K562 (cell line): ENCODE data around the gene METAP1D. TPM values are rescaled to one million over a fixed set of nuclear protein-coding genes. Genes with fewer than 3 reads are reported as not detected.

ENCODE experiments used
- ARID1B ChIP-seq: fragments of 450-650 bp; IDR thresholded peaks from 2 replicates; pipeline ENCODE4 v1.6.1; 2016; ENCODE audit warnings: antibody characterized with exemption, mild to moderate bottlenecking, inconsistent platforms
- ATF7 ChIP-seq: fragments of 450-650 bp; IDR thresholded peaks from 2 replicates; pipeline ENCODE4 v1.7.1; 2014; ENCODE audit warnings: mild to moderate bottlenecking, moderate library complexity
- C11orf30 ChIP-seq: fragments of 450-650 bp; IDR thresholded peaks from 2 replicates; pipeline ENCODE4 v1.6.1; 2016; ENCODE audit warnings: low read depth, mild to moderate bottlenecking
- FOSL1 ChIP-seq: fragments of 200-800 bp; sonication (Bioruptor generic); conservative IDR thresholded peaks from 2 replicates; pipeline ENCODE4 v1.6.1; 2016; ENCODE audit warnings: missing genetic modification characterization, missing compliant biosample characterization
- FOXA3 ChIP-seq, 2 experiments: fragments of 450-650 bp in 1 of 2; sonication (generic) in 1 of 2; formaldehyde crosslinking; IDR thresholded peaks in 1 of 2; conservative IDR thresholded peaks in 1 of 2; 2 replicates each; pipeline versions ENCODE4 v1.4.0 to v1.8.0; 2020 to 2022; ENCODE audit warnings: mild to moderate bottlenecking in 2 of 2, missing genetic modification reagents in 1 of 2
- LCOR ChIP-seq: sonication (generic); formaldehyde crosslinking; IDR thresholded peaks from 2 replicates; pipeline ENCODE4 v1.8.0; 2022; ENCODE audit warnings: mild to moderate bottlenecking, missing genetic modification reagents
- MEIS2 ChIP-seq: fragments of 450-650 bp; IDR thresholded peaks from 2 replicates; pipeline ENCODE4 v1.6.1; 2014; ENCODE audit warnings: mild to moderate bottlenecking; ENCODE audit not compliant: partially characterized antibody
- NCOR1 ChIP-seq: fragments of 450-650 bp; IDR thresholded peaks from 2 replicates; pipeline ENCODE4 v1.6.1; 2016; ENCODE audit warnings: mild to moderate bottlenecking, moderate library complexity
- TEAD1 ChIP-seq, 2 experiments: fragments of 450-650 bp in 1 of 2; sonication (generic) in 1 of 2; formaldehyde crosslinking; IDR thresholded peaks; 2 replicates each; pipeline versions ENCODE4 v1.4.0 to v1.8.0; 2020 to 2022; ENCODE audit warnings: mild to moderate bottlenecking in 2 of 2, missing genetic modification reagents in 1 of 2
- ZNF583 ChIP-seq: fragments of 250-450 bp; sonication (Bioruptor Pico); IDR thresholded peaks from 2 replicates; pipeline ENCODE4 v1.4.0; 2020
- ZNF785 ChIP-seq: fragments of 250-450 bp; sonication (Bioruptor Pico); IDR thresholded peaks from 2 replicates; pipeline ENCODE4 v1.4.0; 2020; ENCODE audit warnings: mild to moderate bottlenecking
- polyA plus RNA-seq, 8 experiments: library from polyadenylated mRNA; depleted of rRNA in 4 of 8; stranded (reverse) in 5 of 8; unstranded in 3 of 8; fragments of >200 nt; fragmentation: Nextera tagmentation in 2 of 8; fragmentation: Illumina TruSeq in 1 of 8; extraction: Ambion mirVana in 2 of 8; extraction: Trizol in 1 of 8; gene quantifications; 2 replicates each; pipeline versions ENCODE4 v1.2.1 to v1.2.3, GENCODE V29; 2011 to 2014; ENCODE audit warnings: inconsistent platforms in 1 of 8, missing spikeins in 1 of 8
- total RNA-seq, 7 experiments: library from RNA; depleted of rRNA in 6 of 7; stranded (reverse); fragments of >200 nt in 6 of 7; fragmentation: Illumina TruSeq in 2 of 7; extraction: Trizol in 2 of 7; gene quantifications; 2 replicates each; pipeline versions ENCODE4 v1.2.1 to v1.2.3, GENCODE V29; 2011 to 2021; ENCODE audit warnings: low replicate concordance in 1 of 7
- TF ChIP-seq, protein P1 (sequence below): fragments of 450-650 bp; IDR thresholded peaks from 2 replicates; pipeline ENCODE4 v1.6.1; 2017; ENCODE audit warnings: antibody characterized with exemption, mild to moderate bottlenecking
- TF ChIP-seq, protein P2 (sequence below): fragments of 200-800 bp; sonication (Bioruptor generic); IDR thresholded peaks from 2 replicates; pipeline ENCODE4 v1.6.1; 2017; ENCODE audit warnings: missing genetic modification characterization, missing compliant biosample characterization
- TF ChIP-seq, protein P3 (sequence below), 2 experiments: fragments of 450-650 bp; conservative IDR thresholded peaks; 2 replicates each; pipeline ENCODE4 v1.6.1; 2017; ENCODE audit warnings: mild to moderate bottlenecking in 2 of 2, moderate library complexity in 2 of 2
- TF ChIP-seq, protein P4 (sequence below): sonication (generic); formaldehyde crosslinking; IDR thresholded peaks from 2 replicates; pipeline ENCODE4 v1.9.0; 2022; ENCODE audit warnings: mild to moderate bottlenecking, missing genetic modification reagents
- TF ChIP-seq, protein P5 (sequence below): fragments of 150-350 bp; IDR thresholded peaks from 2 replicates; pipeline ENCODE4 v1.6.1; 2014; ENCODE audit warnings: low read depth, mild to moderate bottlenecking, low read length, borderline replicate concordance

METAP1D gene
- total and polyA plus RNA-seq, 9 of the 15 experiments (the other 6 are each of a cell fraction or from before 2014, with no cell fraction given): 8.0 to 23.4 (median 15.7) TPM

DNA sequence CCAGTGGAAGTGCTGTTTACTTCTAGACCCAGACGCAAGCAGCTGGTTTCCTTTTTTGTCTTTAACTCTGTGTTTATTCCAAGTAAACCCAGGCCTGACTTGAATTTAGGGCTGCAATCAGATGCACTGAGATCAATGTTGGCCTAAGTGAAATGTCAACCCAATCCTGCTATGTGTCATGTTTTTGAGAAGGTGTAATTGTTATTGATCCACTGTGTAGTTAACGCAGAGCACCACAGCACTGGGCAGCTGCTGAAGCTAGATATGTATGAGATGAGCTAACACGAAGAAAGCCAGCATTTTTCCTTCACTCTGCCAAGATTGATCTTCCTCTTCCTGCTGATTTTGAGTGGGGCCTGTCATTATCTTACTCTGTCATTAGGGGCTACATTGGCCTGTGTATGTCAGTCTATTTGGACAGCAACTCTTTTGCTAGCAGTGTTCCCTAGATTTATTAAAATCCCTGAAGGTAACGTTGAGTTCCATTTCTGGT, 66.7 kb downstream of the METAP1D start (continued):
- TF ChIP-seq FOXA3 (CRISPR knock-in tag; conservative IDR thresholded peaks at IDR 0.05 in 1 of 2, IDR thresholded peaks at IDR 0.05 in 1 of 2) (peak in 1 of 2 experiments; percentile 69; a peak in 1 of 4 replicates), ZNF583 (CRISPR knock-in tag) (no peak), ZNF785 (CRISPR knock-in tag) (no peak), ATF7 (0 out of 2 replicates have a peak, but pooled peaks have one; percentile 39), MEIS2 (peak; percentile 80), TEAD1 (CRISPR knock-in tag; IDR thresholded peaks at IDR 0.05) (peak in 1 of 2 experiments; percentile 75; a peak in 1 of 4 replicates), LCOR (CRISPR knock-in tag) (no peak), FOSL1 (tag) (peak; percentile 28; the same call in 1 of the 2 replicates), NCOR1 (peak; percentile 25; the same call in 1 of the 2 replicates), C11orf30 (no peak), ARID1B (peak; percentile 88)
- TF ChIP-seq, protein P1, sequence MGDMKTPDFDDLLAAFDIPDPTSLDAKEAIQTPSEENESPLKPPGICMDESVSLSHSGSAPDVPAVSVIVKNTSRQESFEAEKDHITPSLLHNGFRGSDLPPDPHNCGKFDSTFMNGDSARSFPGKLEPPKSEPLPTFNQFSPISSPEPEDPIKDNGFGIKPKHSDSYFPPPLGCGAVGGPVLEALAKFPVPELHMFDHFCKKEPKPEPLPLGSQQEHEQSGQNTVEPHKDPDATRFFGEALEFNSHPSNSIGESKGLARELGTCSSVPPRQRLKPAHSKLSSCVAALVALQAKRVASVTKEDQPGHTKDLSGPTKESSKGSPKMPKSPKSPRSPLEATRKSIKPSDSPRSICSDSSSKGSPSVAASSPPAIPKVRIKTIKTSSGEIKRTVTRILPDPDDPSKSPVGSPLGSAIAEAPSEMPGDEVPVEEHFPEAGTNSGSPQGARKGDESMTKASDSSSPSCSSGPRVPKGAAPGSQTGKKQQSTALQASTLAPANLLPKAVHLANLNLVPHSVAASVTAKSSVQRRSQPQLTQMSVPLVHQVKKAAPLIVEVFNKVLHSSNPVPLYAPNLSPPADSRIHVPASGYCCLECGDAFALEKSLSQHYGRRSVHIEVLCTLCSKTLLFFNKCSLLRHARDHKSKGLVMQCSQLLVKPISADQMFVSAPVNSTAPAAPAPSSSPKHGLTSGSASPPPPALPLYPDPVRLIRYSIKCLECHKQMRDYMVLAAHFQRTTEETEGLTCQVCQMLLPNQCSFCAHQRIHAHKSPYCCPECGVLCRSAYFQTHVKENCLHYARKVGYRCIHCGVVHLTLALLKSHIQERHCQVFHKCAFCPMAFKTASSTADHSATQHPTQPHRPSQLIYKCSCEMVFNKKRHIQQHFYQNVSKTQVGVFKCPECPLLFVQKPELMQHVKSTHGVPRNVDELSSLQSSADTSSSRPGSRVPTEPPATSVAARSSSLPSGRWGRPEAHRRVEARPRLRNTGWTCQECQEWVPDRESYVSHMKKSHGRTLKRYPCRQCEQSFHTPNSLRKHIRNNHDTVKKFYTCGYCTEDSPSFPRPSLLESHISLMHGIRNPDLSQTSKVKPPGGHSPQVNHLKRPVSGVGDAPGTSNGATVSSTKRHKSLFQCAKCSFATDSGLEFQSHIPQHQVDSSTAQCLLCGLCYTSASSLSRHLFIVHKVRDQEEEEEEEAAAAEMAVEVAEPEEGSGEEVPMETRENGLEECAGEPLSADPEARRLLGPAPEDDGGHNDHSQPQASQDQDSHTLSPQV: 0 out of 2 replicates have a peak, but pooled peaks have one; percentile 45
- TF ChIP-seq, protein P2, sequence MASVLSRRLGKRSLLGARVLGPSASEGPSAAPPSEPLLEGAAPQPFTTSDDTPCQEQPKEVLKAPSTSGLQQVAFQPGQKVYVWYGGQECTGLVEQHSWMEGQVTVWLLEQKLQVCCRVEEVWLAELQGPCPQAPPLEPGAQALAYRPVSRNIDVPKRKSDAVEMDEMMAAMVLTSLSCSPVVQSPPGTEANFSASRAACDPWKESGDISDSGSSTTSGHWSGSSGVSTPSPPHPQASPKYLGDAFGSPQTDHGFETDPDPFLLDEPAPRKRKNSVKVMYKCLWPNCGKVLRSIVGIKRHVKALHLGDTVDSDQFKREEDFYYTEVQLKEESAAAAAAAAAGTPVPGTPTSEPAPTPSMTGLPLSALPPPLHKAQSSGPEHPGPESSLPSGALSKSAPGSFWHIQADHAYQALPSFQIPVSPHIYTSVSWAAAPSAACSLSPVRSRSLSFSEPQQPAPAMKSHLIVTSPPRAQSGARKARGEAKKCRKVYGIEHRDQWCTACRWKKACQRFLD (CRISPR knock-in tag): peak; percentile 75; the same call in 1 of the 2 replicates
- TF ChIP-seq, protein P3, sequence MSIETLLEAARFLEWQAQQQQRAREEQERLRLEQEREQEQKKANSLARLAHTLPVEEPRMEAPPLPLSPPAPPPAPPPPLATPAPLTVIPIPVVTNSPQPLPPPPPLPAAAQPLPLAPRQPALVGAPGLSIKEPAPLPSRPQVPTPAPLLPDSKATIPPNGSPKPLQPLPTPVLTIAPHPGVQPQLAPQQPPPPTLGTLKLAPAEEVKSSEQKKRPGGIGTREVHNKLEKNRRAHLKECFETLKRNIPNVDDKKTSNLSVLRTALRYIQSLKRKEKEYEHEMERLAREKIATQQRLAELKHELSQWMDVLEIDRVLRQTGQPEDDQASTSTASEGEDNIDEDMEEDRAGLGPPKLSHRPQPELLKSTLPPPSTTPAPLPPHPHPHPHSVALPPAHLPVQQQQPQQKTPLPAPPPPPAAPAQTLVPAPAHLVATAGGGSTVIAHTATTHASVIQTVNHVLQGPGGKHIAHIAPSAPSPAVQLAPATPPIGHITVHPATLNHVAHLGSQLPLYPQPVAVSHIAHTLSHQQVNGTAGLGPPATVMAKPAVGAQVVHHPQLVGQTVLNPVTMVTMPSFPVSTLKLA (conservative IDR thresholded peaks at IDR 0.05): 0 out of 4 replicates have a peak, but pooled peaks of 1 of the 2 experiments have one; percentile 13
- TF ChIP-seq, protein P4, sequence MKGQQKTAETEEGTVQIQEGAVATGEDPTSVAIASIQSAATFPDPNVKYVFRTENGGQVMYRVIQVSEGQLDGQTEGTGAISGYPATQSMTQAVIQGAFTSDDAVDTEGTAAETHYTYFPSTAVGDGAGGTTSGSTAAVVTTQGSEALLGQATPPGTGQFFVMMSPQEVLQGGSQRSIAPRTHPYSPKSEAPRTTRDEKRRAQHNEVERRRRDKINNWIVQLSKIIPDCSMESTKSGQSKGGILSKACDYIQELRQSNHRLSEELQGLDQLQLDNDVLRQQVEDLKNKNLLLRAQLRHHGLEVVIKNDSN (CRISPR knock-in tag): no peak
- TF ChIP-seq, protein P5, sequence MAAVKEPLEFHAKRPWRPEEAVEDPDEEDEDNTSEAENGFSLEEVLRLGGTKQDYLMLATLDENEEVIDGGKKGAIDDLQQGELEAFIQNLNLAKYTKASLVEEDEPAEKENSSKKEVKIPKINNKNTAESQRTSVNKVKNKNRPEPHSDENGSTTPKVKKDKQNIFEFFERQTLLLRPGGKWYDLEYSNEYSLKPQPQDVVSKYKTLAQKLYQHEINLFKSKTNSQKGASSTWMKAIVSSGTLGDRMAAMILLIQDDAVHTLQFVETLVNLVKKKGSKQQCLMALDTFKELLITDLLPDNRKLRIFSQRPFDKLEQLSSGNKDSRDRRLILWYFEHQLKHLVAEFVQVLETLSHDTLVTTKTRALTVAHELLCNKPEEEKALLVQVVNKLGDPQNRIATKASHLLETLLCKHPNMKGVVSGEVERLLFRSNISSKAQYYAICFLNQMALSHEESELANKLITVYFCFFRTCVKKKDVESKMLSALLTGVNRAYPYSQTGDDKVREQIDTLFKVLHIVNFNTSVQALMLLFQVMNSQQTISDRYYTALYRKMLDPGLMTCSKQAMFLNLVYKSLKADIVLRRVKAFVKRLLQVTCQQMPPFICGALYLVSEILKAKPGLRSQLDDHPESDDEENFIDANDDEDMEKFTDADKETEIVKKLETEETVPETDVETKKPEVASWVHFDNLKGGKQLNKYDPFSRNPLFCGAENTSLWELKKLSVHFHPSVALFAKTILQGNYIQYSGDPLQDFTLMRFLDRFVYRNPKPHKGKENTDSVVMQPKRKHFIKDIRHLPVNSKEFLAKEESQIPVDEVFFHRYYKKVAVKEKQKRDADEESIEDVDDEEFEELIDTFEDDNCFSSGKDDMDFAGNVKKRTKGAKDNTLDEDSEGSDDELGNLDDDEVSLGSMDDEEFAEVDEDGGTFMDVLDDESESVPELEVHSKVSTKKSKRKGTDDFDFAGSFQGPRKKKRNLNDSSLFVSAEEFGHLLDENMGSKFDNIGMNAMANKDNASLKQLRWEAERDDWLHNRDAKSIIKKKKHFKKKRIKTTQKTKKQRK: no peak
